H1 (cell line): Measurements from ENCODE around the gene PEX14. TPM values are rescaled to one million over a fixed set of nuclear protein-coding genes. Genes with fewer than 3 reads are reported as not detected.

Source experiments
- CTCF ChIA-PET: fragments of 300-600 bp; sonication (Branson Sonifier 250); formaldehyde crosslinking; loops from one replicate; lab custom pipeline; 2021; ENCODE audit not compliant: partially characterized antibody; lab: Charles Lee
- POLR2A ChIA-PET: fragments of 300-600 bp; sonication (Branson Sonifier 250); formaldehyde crosslinking; loops from one replicate; lab custom pipeline; 2021; ENCODE audit warnings: inconsistent platforms; ENCODE audit not compliant: partially characterized antibody; lab: Charles Lee
- DNase-seq, 2 experiments: peaks; one replicate each; pipeline versions ENCODE4 v3.0.0 to v3.0.0-alpha.2; 2010 to 2022; ENCODE audit warnings: low spot score in 2 of 2, low read depth in 1 of 2, mixed read lengths in 1 of 2
- FAIRE-seq: peaks from 2 replicates; lab custom pipeline; 2011; peaks lifted over from hg19 to GRCh38; lab: Jason Lieb, UNC
- H2AFZ ChIP-seq: 2 replicates; pipeline ENCODE4 v1.8.1; 2012; ENCODE audit warnings: low read length, inconsistent platforms
- H2AK5ac ChIP-seq: 2 replicates; pipeline ENCODE4 v1.6.1; 2013; ENCODE audit warnings: low read depth, low read length
- H2BK120ac ChIP-seq: replicated peaks from 2 replicates; pipeline ENCODE3; 2013; ENCODE audit warnings: low read depth, low read length, inconsistent platforms
- H2BK12ac ChIP-seq: 2 replicates; pipeline ENCODE4 v1.6.1; 2013; ENCODE audit warnings: low read depth, low read length
- H2BK15ac ChIP-seq: 2 replicates; pipeline ENCODE4 v1.6.1; 2013; ENCODE audit warnings: low read length
- H2BK20ac ChIP-seq: 2 replicates; pipeline ENCODE4 v1.6.1; 2013; ENCODE audit warnings: low read length
- H2BK5ac ChIP-seq: 2 replicates; pipeline ENCODE4 v1.6.1; 2013; ENCODE audit warnings: low read depth, low read length
- H3K14ac ChIP-seq: 2 replicates; pipeline ENCODE4 v1.6.1; 2013; ENCODE audit warnings: inconsistent platforms; ENCODE audit not compliant: insufficient read length
- H3K18ac ChIP-seq: 2 replicates; pipeline ENCODE4 v1.6.1; 2013; ENCODE audit warnings: low read length; ENCODE audit errors: extremely low read depth
- H3K23ac ChIP-seq: 2 replicates; pipeline ENCODE4 v1.6.1; 2013; ENCODE audit warnings: inconsistent platforms; ENCODE audit not compliant: insufficient read length
- H3K23me2 ChIP-seq: 2 replicates; pipeline ENCODE4 v1.6.1; 2013; ENCODE audit warnings: low read depth, low read length
- H3K27ac ChIP-seq: 2 replicates; pipeline ENCODE4 v1.6.1; 2011; ENCODE audit warnings: low read depth, low read length, inconsistent platforms
- H3K27me3 ChIP-seq, 4 experiments: replicated peaks in 1 of 4; 1 replicate in 1 of 4; 2 replicates in 3 of 4; pipeline versions ENCODE4 v1.6.1 to v1.8.1; 2011 to 2013; ENCODE audit warnings: low read length in 3 of 4, mild to moderate bottlenecking in 3 of 4, inconsistent platforms in 2 of 4, mixed read lengths in 2 of 4, moderate library complexity in 1 of 4; ENCODE audit not compliant: control insufficient read depth in 3 of 4, insufficient read depth in 3 of 4; ENCODE audit errors: extremely low read depth in 1 of 4
- H3K36me3 ChIP-seq, 4 experiments: 2 replicates each; pipeline versions ENCODE4 v1.6.1 to v1.8.1; 2011 to 2013; ENCODE audit warnings: mild to moderate bottlenecking in 4 of 4, low read length in 3 of 4, moderate library complexity in 2 of 4, control low read depth in 1 of 4, inconsistent platforms in 1 of 4; ENCODE audit not compliant: insufficient read depth in 4 of 4, control insufficient read depth in 2 of 4
- H3K4ac ChIP-seq: replicated peaks from 2 replicates; pipeline ENCODE3; 2013; ENCODE audit warnings: low read length, low read depth, mixed read lengths, inconsistent platforms; ENCODE audit not compliant: insufficient read length
- H3K4me1 ChIP-seq, 4 experiments: replicated peaks in 1 of 4; 1 replicate in 1 of 4; 2 replicates in 3 of 4; pipeline versions ENCODE4 v1.6.1 to v1.8.1; 2011 to 2013; ENCODE audit warnings: low read length in 3 of 4, inconsistent platforms in 2 of 4, mixed read lengths in 1 of 4; ENCODE audit not compliant: insufficient read depth in 4 of 4, control insufficient read depth in 3 of 4
- H3K4me2 ChIP-seq, 2 experiments: 2 replicates each; pipeline versions ENCODE4 v1.6.1 to v1.8.1; 2011 to 2013; ENCODE audit warnings: low read depth in 2 of 2, low read length in 2 of 2, control low read depth in 1 of 2, inconsistent platforms in 1 of 2, mild to moderate bottlenecking in 1 of 2; ENCODE audit not compliant: insufficient read depth in 1 of 2
- H3K4me3 ChIP-seq, 4 experiments: fragments of 200-600, 300-600 bp in 1 of 4; sonication (generic), shearing (Covaris generic), sonication (Bioruptor Twin) in 1 of 4; 2 replicates each; pipeline versions ENCODE4 v1.5.1 to v1.8.1; 2011 to 2016; ENCODE audit warnings: low read length in 4 of 4, low read depth in 3 of 4, control low read depth in 2 of 4, inconsistent platforms in 2 of 4, mild to moderate bottlenecking in 2 of 4, mixed read lengths in 1 of 4, moderate library complexity in 1 of 4; ENCODE audit not compliant: insufficient read depth in 2 of 4; ENCODE audit errors: extremely low read depth in 1 of 4
- H3K56ac ChIP-seq: replicated peaks from 2 replicates; pipeline ENCODE3; 2013; ENCODE audit warnings: low read depth, mild to moderate bottlenecking, mixed read lengths, low read length, inconsistent platforms; ENCODE audit not compliant: insufficient read length
- H3K79me1 ChIP-seq: 2 replicates; pipeline ENCODE4 v1.6.1; 2013; ENCODE audit warnings: low read depth, low read length, control low read depth
- H3K79me2 ChIP-seq, 2 experiments: 2 replicates each; pipeline versions ENCODE4 v1.6.1 to v1.8.1; 2012 to 2013; ENCODE audit warnings: low read length in 2 of 2, mild to moderate bottlenecking in 2 of 2, inconsistent platforms in 1 of 2; ENCODE audit not compliant: insufficient read depth in 2 of 2, control insufficient read depth in 1 of 2
- H3K9ac ChIP-seq, 4 experiments: replicated peaks in 1 of 4; 1 replicate in 1 of 4; 2 replicates in 3 of 4; pipeline versions ENCODE4 v1.6.1 to v1.8.1; 2011 to 2013; ENCODE audit warnings: low read depth in 3 of 4, low read length in 3 of 4, control low read depth in 2 of 4, mild to moderate bottlenecking in 2 of 4, moderate library complexity in 2 of 4, inconsistent platforms in 1 of 4; ENCODE audit errors: extremely low read depth in 1 of 4
- H3K9me3 ChIP-seq, 2 experiments: 2 replicates each; pipeline versions ENCODE4 v1.6.1 to v1.8.1; 2012 to 2013; ENCODE audit warnings: mild to moderate bottlenecking in 2 of 2, moderate library complexity in 2 of 2, control low read depth in 1 of 2, inconsistent platforms in 1 of 2, low read depth in 1 of 2, low read length in 1 of 2, mixed read lengths in 1 of 2; ENCODE audit not compliant: insufficient read depth in 2 of 2
- H4K20me1 ChIP-seq, 2 experiments: replicated peaks in 1 of 2; 2 replicates each; pipeline versions ENCODE3 to v1.8.1; 2011 to 2013; ENCODE audit warnings: inconsistent platforms in 2 of 2, low read length in 2 of 2, mild to moderate bottlenecking in 1 of 2; ENCODE audit not compliant: insufficient read depth in 2 of 2, control insufficient read depth in 1 of 2
- H4K5ac ChIP-seq: 2 replicates; pipeline ENCODE4 v1.6.1; 2013; ENCODE audit warnings: low read length, low read depth, mixed read lengths, inconsistent platforms; ENCODE audit not compliant: insufficient read length
- H4K8ac ChIP-seq: 2 replicates; pipeline ENCODE4 v1.8.0; 2013; ENCODE audit warnings: mild to moderate bottlenecking, moderate library complexity, low read length, inconsistent platforms; ENCODE audit not compliant: insufficient read depth; ENCODE audit errors: extremely low read depth
- H4K91ac ChIP-seq: replicated peaks from 2 replicates; pipeline ENCODE3; 2013; ENCODE audit warnings: low read length, mixed read lengths, inconsistent platforms; ENCODE audit not compliant: insufficient read length
- CBX5 ChIP-seq: fragments of 300-800, 300-1000 bp; sonication (generic); IDR thresholded peaks from 2 replicates; pipeline ENCODE4 v1.7.1; 2016; ENCODE audit warnings: antibody characterized with exemption, low read length, low read depth
- CBX8 ChIP-seq: fragments of 300-800, 300-1000 bp; sonication (generic); IDR thresholded peaks from 2 replicates; pipeline ENCODE4 v1.7.1; 2016; ENCODE audit warnings: low read depth, low read length, borderline replicate concordance
- CHD2 ChIP-seq: IDR thresholded peaks from 2 replicates; pipeline ENCODE4 v1.6.1; 2012; ENCODE audit warnings: low read length, improper control_type of control experiment
- CREB1 ChIP-seq: IDR thresholded peaks from 2 replicates; pipeline ENCODE4 v1.6.1; 2012; ENCODE audit warnings: inconsistent platforms
- EGR1 ChIP-seq: IDR thresholded peaks from 2 replicates; pipeline ENCODE4 v1.6.1; 2011; ENCODE audit warnings: low read depth, low read length, borderline replicate concordance
- GABPA ChIP-seq: IDR thresholded peaks from 2 replicates; pipeline ENCODE4 v1.6.1; 2011; ENCODE audit warnings: mild to moderate bottlenecking, low read length, moderate library complexity, borderline replicate concordance; ENCODE audit not compliant: insufficient read depth
- POU5F1 ChIP-seq: IDR thresholded peaks from 2 replicates; pipeline ENCODE4 v1.6.1; 2011; ENCODE audit warnings: low read depth, mild to moderate bottlenecking, low read length, moderate library complexity
- RNF2 ChIP-seq: fragments of 200-900, 300-1000 bp; sonication (generic); IDR thresholded peaks from 2 replicates; pipeline ENCODE4 v1.7.1; 2016; ENCODE audit warnings: borderline replicate concordance, low read depth, mild to moderate bottlenecking, antibody characterized with exemption, low read length; ENCODE audit not compliant: poor library complexity, severe bottlenecking; ENCODE audit errors: missing control alignments
- WGBS, 2 experiments: shearing (Covaris generic) in 1 of 2; methylation state at CpG; one replicate each; pipeline versions ENCODE4 v1.1.6 to v1.1.7; 2013 to 2015; ENCODE audit warnings: low lambda C conversion rate in 2 of 2, mixed read lengths in 2 of 2, inconsistent platforms in 1 of 2, low coverage in 1 of 2, missing lambda C conversion rate in 1 of 2; ENCODE audit not compliant: insufficient replicate concordance in 2 of 2, insufficient coverage in 1 of 2, insufficient read length in 1 of 2; ENCODE audit errors: extremely low coverage in 1 of 2, missing lambda C conversion rate in 1 of 2; 5-methylcytosine and 5-hydroxymethylcytosine counted together
- polyA plus RNA-seq, 7 experiments: library from polyadenylated mRNA; depleted of rRNA in 3 of 7; stranded (reverse) in 5 of 7; unstranded in 2 of 7; fragments of >200 nt in 5 of 7; fragments of 200-250 nt in 2 of 7; gene quantifications; 1 replicate in 5 of 7; 2 replicates in 1 of 7; 4 replicates in 1 of 7; pipeline versions ENCODE4 v1.2.1 to v1.2.3, GENCODE V29; 2011 to 2013; ENCODE audit warnings: missing spikeins in 2 of 7, mixed read lengths in 2 of 7
- total RNA-seq: library from RNA; stranded (reverse); fragmentation: NEBNext Ultra II Directional; extraction: Animal tissue kit (Norgen Biotek cat#: 25700); gene quantifications from 2 replicates; pipeline ENCODE4 v1.2.1, GENCODE V29; 2021

The PEX14 gene
- total and polyA plus RNA-seq, 2 of the 8 experiments (the other 6 are each of a cell fraction or from before 2014, with no cell fraction given) = 13.0 to 19.8 TPM

DNA sequence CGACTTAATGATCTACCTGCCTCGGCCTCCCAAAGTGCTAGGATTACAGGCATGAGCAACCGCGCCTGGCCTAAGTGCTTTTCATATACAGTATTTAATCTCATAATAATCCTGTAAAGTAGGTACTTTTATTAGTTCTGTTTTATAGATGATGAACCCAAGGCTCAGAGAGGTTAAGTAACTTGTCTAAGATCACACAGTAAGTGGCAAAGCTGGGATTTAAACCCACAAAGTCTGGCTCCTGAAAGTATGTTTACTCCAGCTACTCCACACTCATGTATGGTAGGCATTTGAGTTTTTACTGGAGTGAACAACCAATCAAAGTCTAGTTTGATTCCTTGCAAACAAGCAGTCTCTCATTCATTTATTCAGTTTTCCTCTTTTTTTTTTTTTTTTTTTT, 4.7 kb upstream of the PEX14 start:
- no peaks in the 10 kb centered on the region; the same call in 1 of the 2 replicates for H3K79me1 ChIP-seq
- POLR2A ChIA-PET = interaction anchor here (5.1 kb wide), 1 partner anchor 13 kb away, joined by 67 read pairs; no protein-coding TSS in a partner anchor

More for the DNA sequence above, 4.7 kb upstream of the PEX14 start:
- Histone ChIP-seq H2BK20ac (no peak overlapping the region), H3K27me3 (no peaks in the 10 kb centered on the region), H3K9me3 (no peaks in the 10 kb centered on the region), H3K4ac (no peak overlapping the region), H3K56ac (no peak overlapping the region), H3K27ac (no peak overlapping the region), H3K18ac (no peak overlapping the region), H2BK5ac (no peak overlapping the region), H3K23me2 (peaks cover 9% of the 10 kb centered on the region), H3K36me3 (peaks cover 8 to 40% (median 32%) of the 10 kb centered on the region in 4 experiments), H2BK15ac (no peak overlapping the region), H3K14ac (no peak overlapping the region), H4K5ac (no peak overlapping the region), H2BK120ac (no peak overlapping the region), H3K9ac (no peak overlapping the region), H3K4me2 (no peak overlapping the region), H4K20me1 (peaks cover 2 to 7% of the 10 kb centered on the region in 2 experiments), H2AFZ (no peak overlapping the region), H3K4me3 (no peak overlapping the region), H4K91ac (no peak overlapping the region), H4K8ac (no peak overlapping the region), H2AK5ac (no peak overlapping the region), H3K79me2 (peaks cover 0 to 14% of the 10 kb centered on the region in 2 experiments; a peak in 2 of 4 replicates), H3K23ac (no peak overlapping the region), H3K4me1 (no peaks in the 10 kb centered on the region; a peak in 2 of 7 replicates), H2BK12ac (no peak overlapping the region)
- WGBS, 2 experiments = 98% methylated on average over 4 of the region's 4 CpGs; no CpG with 5 or more reads in 1 of the 2 experiments
- TF ChIP-seq CBX5 (no peak), GABPA (no peak), CHD2 (no peak), CREB1 (no peak), POU5F1 (no peak), CBX8 (no peak), EGR1 (no peak), RNF2 (no peak)
- CTCF ChIA-PET = no interaction called here
- DNase-seq (no peak), FAIRE-seq (no peak)
